ENCODE results near the gene PRKN.

GRCh38 chr6:162118706-162119105, 608.9 kb downstream of the PRKN start:
- TF ChIP-seq ZBTB44 (tag by site-specific recombination; IDR thresholded peaks at IDR 0.05) (no peak), CTCF (tag by site-specific recombination; IDR thresholded peaks at IDR 0.05) (no peak), ZSCAN30 (tag by site-specific recombination; IDR thresholded peaks at IDR 0.05) (no peak), ZNF133 (tag by site-specific recombination; IDR thresholded peaks at IDR 0.05) (no peak), ZNF324 (tag by site-specific recombination; IDR thresholded peaks at IDR 0.05) (no peak), ZNF335 (tag by site-specific recombination; conservative IDR thresholded peaks at IDR 0.05) (no peak), ZNF292 (tag by site-specific recombination; IDR thresholded peaks at IDR 0.05; ENCODE audit: borderline replicate concordance, low read depth) (no peak), REST (tag by site-specific recombination; IDR thresholded peaks at IDR 0.05) (no peak), ZBTB8A (tag by site-specific recombination; IDR thresholded peaks at IDR 0.05) (no peak), ZNF274 (IDR thresholded peaks at IDR 0.05; ENCODE audit: low read length) (no peak), ZNF274 (tag by site-specific recombination; IDR thresholded peaks at IDR 0.05; ENCODE audit: borderline replicate concordance) (no peak)
